ENCODE measurements around the gene AQP4. TPM values are rescaled to one million over a fixed set of nuclear protein-coding genes. Genes with fewer than 3 reads are reported as not detected.

AQP4 gene
- total and polyA plus RNA-seq, 4 donors, result 0.07 to 0.42 (median 0.34) TPM

DNA sequence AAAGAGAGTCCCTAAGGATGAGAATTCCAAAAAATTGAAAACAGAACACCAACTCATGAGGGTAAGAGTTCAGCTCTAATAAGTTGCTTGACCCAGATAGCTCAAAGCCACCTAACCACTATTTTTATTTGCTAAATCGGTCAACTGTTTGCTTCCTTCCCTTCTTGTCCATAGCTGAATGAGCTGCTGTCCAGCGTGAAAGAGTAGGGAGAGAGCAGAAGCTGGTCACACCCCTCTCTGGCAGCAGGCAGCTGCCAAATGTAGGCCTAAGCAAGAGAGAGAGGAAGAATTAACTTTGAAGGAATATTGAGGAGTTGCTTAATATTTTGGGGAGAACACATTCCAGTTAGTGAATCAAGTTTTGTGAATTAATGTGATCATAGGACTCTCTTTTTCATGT, 25.9 kb downstream of the AQP4 start:
- no peak overlapping the region for H3K27ac ChIP-seq (ENCODE audit: low read depth in 1 of 2, low read length in 2 of 2)
- peaks cover 0 to 1% (median 0%) of the 10 kb centered on the region in 4 donors for H3K9me3 ChIP-seq (ENCODE audit: control insufficient read depth in 4 of 4, low read length in 3 of 4)
- H3K4me1 ChIP-seq (ENCODE audit: control insufficient read depth in 4 of 4, insufficient read depth in 4 of 4, low read length in 3 of 4), result no peaks in the 10 kb centered on the region
- WGBS, result 67% methylated on average over 2 of the region's 2 CpGs
- no peak overlapping the region for H3K4me3 ChIP-seq (ENCODE audit: low read depth in 1 of 3, low read length in 3 of 3)
- no peaks in the 10 kb centered on the region for H3K36me3 ChIP-seq (ENCODE audit: control insufficient read depth in 4 of 4, insufficient read depth in 3 of 4, low read depth in 1 of 4, low read length in 3 of 4)
- no peaks in the 10 kb centered on the region for H3K27me3 ChIP-seq (ENCODE audit: control insufficient read depth in 4 of 4, insufficient read depth in 4 of 4, low read length in 3 of 4)
- TF ChIP-seq HNF4G (IDR thresholded peaks at IDR 0.05) (no peak), MAX (IDR thresholded peaks at IDR 0.05) (no peak), FOXA1 (IDR thresholded peaks at IDR 0.05) (no peak), RXRA (IDR thresholded peaks at IDR 0.05) (no peak)
- DNase-seq (ENCODE audit: low spot score), result no peak
- H3K9ac ChIP-seq (ENCODE audit: low read depth in 1 of 2, low read length in 2 of 2), result no peak overlapping the region

DNA sequence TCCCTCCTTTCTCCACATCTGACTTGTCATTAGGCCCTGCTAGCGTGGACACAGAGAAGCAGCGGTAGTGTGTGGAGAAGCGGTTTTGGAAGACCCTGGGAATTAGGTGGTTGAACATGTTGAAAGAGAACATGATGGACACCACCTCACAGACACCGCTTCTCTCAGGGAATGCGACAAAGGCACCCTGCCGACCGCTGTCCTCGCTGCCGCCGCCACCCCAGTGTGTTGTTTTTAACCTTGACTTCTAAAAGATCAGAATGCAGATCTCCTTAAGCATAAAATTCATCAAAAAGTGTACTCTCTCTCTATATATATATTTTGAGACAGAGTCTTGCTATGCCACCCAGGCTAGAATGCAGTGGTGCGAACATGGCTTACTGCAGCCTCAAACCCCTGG, 33.2 kb downstream of the AQP4 start:
- TF ChIP-seq, protein P1, sequence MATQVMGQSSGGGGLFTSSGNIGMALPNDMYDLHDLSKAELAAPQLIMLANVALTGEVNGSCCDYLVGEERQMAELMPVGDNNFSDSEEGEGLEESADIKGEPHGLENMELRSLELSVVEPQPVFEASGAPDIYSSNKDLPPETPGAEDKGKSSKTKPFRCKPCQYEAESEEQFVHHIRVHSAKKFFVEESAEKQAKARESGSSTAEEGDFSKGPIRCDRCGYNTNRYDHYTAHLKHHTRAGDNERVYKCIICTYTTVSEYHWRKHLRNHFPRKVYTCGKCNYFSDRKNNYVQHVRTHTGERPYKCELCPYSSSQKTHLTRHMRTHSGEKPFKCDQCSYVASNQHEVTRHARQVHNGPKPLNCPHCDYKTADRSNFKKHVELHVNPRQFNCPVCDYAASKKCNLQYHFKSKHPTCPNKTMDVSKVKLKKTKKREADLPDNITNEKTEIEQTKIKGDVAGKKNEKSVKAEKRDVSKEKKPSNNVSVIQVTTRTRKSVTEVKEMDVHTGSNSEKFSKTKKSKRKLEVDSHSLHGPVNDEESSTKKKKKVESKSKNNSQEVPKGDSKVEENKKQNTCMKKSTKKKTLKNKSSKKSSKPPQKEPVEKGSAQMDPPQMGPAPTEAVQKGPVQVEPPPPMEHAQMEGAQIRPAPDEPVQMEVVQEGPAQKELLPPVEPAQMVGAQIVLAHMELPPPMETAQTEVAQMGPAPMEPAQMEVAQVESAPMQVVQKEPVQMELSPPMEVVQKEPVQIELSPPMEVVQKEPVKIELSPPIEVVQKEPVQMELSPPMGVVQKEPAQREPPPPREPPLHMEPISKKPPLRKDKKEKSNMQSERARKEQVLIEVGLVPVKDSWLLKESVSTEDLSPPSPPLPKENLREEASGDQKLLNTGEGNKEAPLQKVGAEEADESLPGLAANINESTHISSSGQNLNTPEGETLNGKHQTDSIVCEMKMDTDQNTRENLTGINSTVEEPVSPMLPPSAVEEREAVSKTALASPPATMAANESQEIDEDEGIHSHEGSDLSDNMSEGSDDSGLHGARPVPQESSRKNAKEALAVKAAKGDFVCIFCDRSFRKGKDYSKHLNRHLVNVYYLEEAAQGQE (IDR thresholded peaks at IDR 0.05), result no peak
- no peak for TF ChIP-seq MAX (IDR thresholded peaks at IDR 0.05)
- TF ChIP-seq NR2F2 (IDR thresholded peaks at IDR 0.05), result no peak
- no peak for TF ChIP-seq JUND (IDR thresholded peaks at IDR 0.05)
- TF ChIP-seq, protein P2, sequence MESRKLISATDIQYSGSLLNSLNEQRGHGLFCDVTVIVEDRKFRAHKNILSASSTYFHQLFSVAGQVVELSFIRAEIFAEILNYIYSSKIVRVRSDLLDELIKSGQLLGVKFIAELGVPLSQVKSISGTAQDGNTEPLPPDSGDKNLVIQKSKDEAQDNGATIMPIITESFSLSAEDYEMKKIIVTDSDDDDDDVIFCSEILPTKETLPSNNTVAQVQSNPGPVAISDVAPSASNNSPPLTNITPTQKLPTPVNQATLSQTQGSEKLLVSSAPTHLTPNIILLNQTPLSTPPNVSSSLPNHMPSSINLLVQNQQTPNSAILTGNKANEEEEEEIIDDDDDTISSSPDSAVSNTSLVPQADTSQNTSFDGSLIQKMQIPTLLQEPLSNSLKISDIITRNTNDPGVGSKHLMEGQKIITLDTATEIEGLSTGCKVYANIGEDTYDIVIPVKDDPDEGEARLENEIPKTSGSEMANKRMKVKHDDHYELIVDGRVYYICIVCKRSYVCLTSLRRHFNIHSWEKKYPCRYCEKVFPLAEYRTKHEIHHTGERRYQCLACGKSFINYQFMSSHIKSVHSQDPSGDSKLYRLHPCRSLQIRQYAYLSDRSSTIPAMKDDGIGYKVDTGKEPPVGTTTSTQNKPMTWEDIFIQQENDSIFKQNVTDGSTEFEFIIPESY (IDR thresholded peaks at IDR 0.05), result no peak
- TF ChIP-seq FOXA1 (IDR thresholded peaks at IDR 0.05), result no peak
- TF ChIP-seq RXRA (IDR thresholded peaks at IDR 0.05), result no peak
- no peak for TF ChIP-seq TAF1 (conservative IDR thresholded peaks at IDR 0.05)
- no peak for TF ChIP-seq YY1 (IDR thresholded peaks at IDR 0.05)
- TF ChIP-seq ATF3 (IDR thresholded peaks at IDR 0.05), result no peak
- no peak for TF ChIP-seq HNF4A (conservative IDR thresholded peaks at IDR 0.05)
- H3K27me3 ChIP-seq (ENCODE audit: control insufficient read depth in 4 of 4, insufficient read depth in 4 of 4, low read length in 3 of 4), result peaks cover 0 to 3% (median 0%) of the 10 kb centered on the region in 4 donors
- H3K36me3 ChIP-seq (ENCODE audit: control insufficient read depth in 4 of 4, insufficient read depth in 3 of 4, low read depth in 1 of 4, low read length in 3 of 4), result no peaks in the 10 kb centered on the region
- H3K27ac ChIP-seq (ENCODE audit: low read depth in 1 of 2, low read length in 2 of 2), result no peak overlapping the region
- no peak overlapping the region for H3K9ac ChIP-seq (ENCODE audit: low read depth in 1 of 2, low read length in 2 of 2)
- H3K9me3 ChIP-seq (ENCODE audit: control insufficient read depth in 4 of 4, low read length in 3 of 4), result no peaks in the 10 kb centered on the region
- no peak overlapping the region for H3K4me3 ChIP-seq (ENCODE audit: low read depth in 1 of 3, low read length in 3 of 3)
- 98% methylated on average over 11 of the region's 11 CpGs for WGBS
- DNase-seq (ENCODE audit: low spot score), result no peak
- H3K4me1 ChIP-seq (ENCODE audit: control insufficient read depth in 4 of 4, insufficient read depth in 4 of 4, low read length in 3 of 4), result no peaks in the 10 kb centered on the region

GRCh38 chr18:26827581-26827980, 37.9 kb downstream of the AQP4 start:
- H3K9me3 ChIP-seq (ENCODE audit: control insufficient read depth in 4 of 4, low read length in 3 of 4), result no peaks in the 10 kb centered on the region
- WGBS, result 74% methylated on average over 3 of the region's 3 CpGs
- H3K27me3 ChIP-seq (ENCODE audit: control insufficient read depth in 4 of 4, insufficient read depth in 4 of 4, low read length in 3 of 4), result peaks cover 0 to 3% (median 0%) of the 10 kb centered on the region in 4 donors
- no peak overlapping the region for H3K4me3 ChIP-seq (ENCODE audit: low read depth in 1 of 3, low read length in 3 of 3)
- H3K4me1 ChIP-seq (ENCODE audit: control insufficient read depth in 4 of 4, insufficient read depth in 4 of 4, low read length in 3 of 4), result no peaks in the 10 kb centered on the region
- no peak overlapping the region for H3K9ac ChIP-seq (ENCODE audit: low read depth in 1 of 2, low read length in 2 of 2)
- no peak overlapping the region for H3K27ac ChIP-seq (ENCODE audit: low read depth in 1 of 2, low read length in 2 of 2)
- DNase-seq (ENCODE audit: low spot score), result no peak
- no peaks in the 10 kb centered on the region for H3K36me3 ChIP-seq (ENCODE audit: control insufficient read depth in 4 of 4, insufficient read depth in 3 of 4, low read depth in 1 of 4, low read length in 3 of 4)
- TF ChIP-seq HNF4A (conservative IDR thresholded peaks at IDR 0.05), result no peak
- TF ChIP-seq YY1 (IDR thresholded peaks at IDR 0.05), result no peak
- no peak for TF ChIP-seq ATF3 (IDR thresholded peaks at IDR 0.05)
- TF ChIP-seq, protein P2 (IDR thresholded peaks at IDR 0.05), result no peak
- TF ChIP-seq HNF4G (IDR thresholded peaks at IDR 0.05), result no peak
- TF ChIP-seq FOXA1 (IDR thresholded peaks at IDR 0.05), result no peak
- no peak for TF ChIP-seq GABPA (IDR thresholded peaks at IDR 0.05 in 1 of 2, conservative IDR thresholded peaks at IDR 0.05 in 1 of 2)
- TF ChIP-seq FOXA2 (IDR thresholded peaks at IDR 0.05), result no peak
- no peak for TF ChIP-seq EGR1 (IDR thresholded peaks at IDR 0.05; ENCODE audit: low read depth in 2 of 2)
- no peak for TF ChIP-seq NR2F2 (IDR thresholded peaks at IDR 0.05)
- TF ChIP-seq TAF1 (conservative IDR thresholded peaks at IDR 0.05), result no peak
- no peak for TF ChIP-seq RAD21 (IDR thresholded peaks at IDR 0.05)
- TF ChIP-seq RXRA (IDR thresholded peaks at IDR 0.05), result no peak
- no peak for TF ChIP-seq CTCF (IDR thresholded peaks at IDR 0.05; ENCODE audit: low read depth, low read length, missing input control)

Data from liver (tissue), 9 donors.